ENCODE measurements around the gene RABIF.
"Not testable (repeated sequence)": the region's sequence is repeated elsewhere in the genome, so short reads cannot be mapped to it uniquely, and the experiment has no call there.

Gene RABIF

GRCh38 chr1:202834771-202835547 lies 54.0 kb downstream of the RABIF start:
- ATAC-seq: no peak; the same call in 2 of the 3 replicates
- TF ChIP-seq ISL1 (CRISPR knock-in tag; IDR thresholded peaks at IDR 0.05) (no peak), PATZ1 (CRISPR knock-in tag; IDR thresholded peaks at IDR 0.05; ENCODE audit: borderline replicate concordance) (no peak), RARB (CRISPR knock-in tag; IDR thresholded peaks at IDR 0.05) (no peak), CSDC2 (CRISPR knock-in tag; IDR thresholded peaks at IDR 0.05) (no peak), ZNF8 (CRISPR knock-in tag; IDR thresholded peaks at IDR 0.05) (no peak), OSR1 (CRISPR knock-in tag; IDR thresholded peaks at IDR 0.05) (no peak), ARNTL (CRISPR knock-in tag; IDR thresholded peaks at IDR 0.05; ENCODE audit: borderline replicate concordance, low read depth) (no peak), CSRNP3 (CRISPR knock-in tag; IDR thresholded peaks at IDR 0.05) (no peak), TSHZ2 (CRISPR knock-in tag; IDR thresholded peaks at IDR 0.05) (no peak), POU6F1 (CRISPR knock-in tag; IDR thresholded peaks at IDR 0.05; ENCODE audit: borderline replicate concordance, low read depth) (no peak), GLIS3 (CRISPR knock-in tag; IDR thresholded peaks at IDR 0.05) (no peak), ZFP30 (CRISPR knock-in tag; IDR thresholded peaks at IDR 0.05) (no peak), TOX (CRISPR knock-in tag; IDR thresholded peaks at IDR 0.05; ENCODE audit: borderline replicate concordance) (no peak), ZNF70 (CRISPR knock-in tag; IDR thresholded peaks at IDR 0.05) (no peak), PPARA (CRISPR knock-in tag; IDR thresholded peaks at IDR 0.05; ENCODE audit: borderline replicate concordance) (no peak), ZNF565 (CRISPR knock-in tag; conservative IDR thresholded peaks at IDR 0.05; ENCODE audit: low read depth) (no peak)

GRCh38 chr1:202831906-202832305 lies 57.0 kb downstream of the RABIF start:
- no peak for ATAC-seq
- TF ChIP-seq POU6F1 (CRISPR knock-in tag; IDR thresholded peaks at IDR 0.05; ENCODE audit: borderline replicate concordance, low read depth): no peak
- TF ChIP-seq ISL1 (CRISPR knock-in tag; IDR thresholded peaks at IDR 0.05): no peak
- TF ChIP-seq CSDC2 (CRISPR knock-in tag; IDR thresholded peaks at IDR 0.05): no peak
- TF ChIP-seq OSR1 (CRISPR knock-in tag; IDR thresholded peaks at IDR 0.05): no peak
- no peak for TF ChIP-seq ZNF8 (CRISPR knock-in tag; IDR thresholded peaks at IDR 0.05)
- no peak for TF ChIP-seq ZC3H10 (CRISPR knock-in tag; IDR thresholded peaks at IDR 0.05)
- TF ChIP-seq RARB (CRISPR knock-in tag; IDR thresholded peaks at IDR 0.05): no peak

- ATAC-seq: not testable (repeated sequence)
Measured at GRCh38 chr1:202829223-202829622, 59.7 kb downstream of the RABIF start.
